ENCODE results near the gene TPH1.
A peak's percentile ranks its signal among the peaks of the same experiment; 100 is the strongest.
"Not testable (repeated sequence)": the region's sequence is repeated elsewhere in the genome, so short reads cannot be mapped to it uniquely, and the experiment has no call there.

TPH1 gene

GRCh38 chr11:18016789-18017188 lies 29.3 kb downstream of the TPH1 start:
- no peak for DNase-seq

- DNase-seq, result no peak
Observed at GRCh38 chr11:18014876-18015275, 31.2 kb downstream of the TPH1 start.

GRCh38 chr11:18013790-18014507 lies 32.1 kb downstream of the TPH1 start:
- DNase-seq, result no peak

DNA sequence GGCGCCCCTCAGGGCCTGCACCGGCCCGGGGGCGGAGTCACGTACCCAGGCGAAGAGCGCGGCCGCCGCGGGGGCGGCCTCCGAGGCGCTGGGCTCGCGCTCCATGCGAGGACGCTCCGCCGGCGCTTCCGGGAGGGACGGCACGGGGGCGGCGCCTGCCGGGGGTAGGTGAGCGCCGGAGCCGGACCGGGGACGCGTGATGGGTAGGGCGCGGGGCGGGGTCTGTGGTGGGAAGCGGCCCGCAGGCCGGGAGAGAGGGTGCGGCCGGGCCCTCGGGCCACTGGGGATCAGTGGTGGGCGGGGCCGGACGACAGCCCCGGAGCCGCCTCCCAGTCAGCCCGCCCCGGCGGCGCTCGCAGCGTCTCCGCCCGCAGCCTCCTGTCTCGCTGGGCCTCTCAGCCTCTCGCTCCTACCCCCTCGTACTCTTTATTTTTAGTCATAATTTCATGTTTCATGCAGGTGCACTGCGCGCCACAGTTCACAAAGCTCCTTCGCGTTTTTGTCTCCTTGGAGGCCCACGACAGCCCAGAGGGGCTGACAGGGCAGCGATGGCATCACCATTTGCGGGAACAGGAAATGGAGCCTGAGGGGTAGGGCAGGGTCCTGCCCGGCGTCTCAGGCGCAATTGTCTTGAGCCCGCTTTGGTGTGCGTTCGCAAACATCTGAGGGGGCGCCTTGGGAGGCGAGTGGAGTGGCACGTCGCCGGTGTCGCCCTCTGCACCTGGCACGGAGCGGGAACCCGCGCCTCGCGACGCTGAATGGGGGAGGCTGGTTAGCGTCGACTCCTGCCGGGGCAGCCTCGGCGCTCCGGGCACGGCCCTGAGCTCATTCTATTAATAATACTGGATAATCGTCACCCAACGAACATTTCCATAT lies 32.9 kb downstream of the TPH1 start, which contains the start of gene SERGEF:
Gene SERGEF, minus strand, starts transcription at position 142 of the 876 bp plus-strand sequence. Its CDS starts 37 bp downstream, at position 105.
- peak; percentile 95 for DNase-seq

DNA sequence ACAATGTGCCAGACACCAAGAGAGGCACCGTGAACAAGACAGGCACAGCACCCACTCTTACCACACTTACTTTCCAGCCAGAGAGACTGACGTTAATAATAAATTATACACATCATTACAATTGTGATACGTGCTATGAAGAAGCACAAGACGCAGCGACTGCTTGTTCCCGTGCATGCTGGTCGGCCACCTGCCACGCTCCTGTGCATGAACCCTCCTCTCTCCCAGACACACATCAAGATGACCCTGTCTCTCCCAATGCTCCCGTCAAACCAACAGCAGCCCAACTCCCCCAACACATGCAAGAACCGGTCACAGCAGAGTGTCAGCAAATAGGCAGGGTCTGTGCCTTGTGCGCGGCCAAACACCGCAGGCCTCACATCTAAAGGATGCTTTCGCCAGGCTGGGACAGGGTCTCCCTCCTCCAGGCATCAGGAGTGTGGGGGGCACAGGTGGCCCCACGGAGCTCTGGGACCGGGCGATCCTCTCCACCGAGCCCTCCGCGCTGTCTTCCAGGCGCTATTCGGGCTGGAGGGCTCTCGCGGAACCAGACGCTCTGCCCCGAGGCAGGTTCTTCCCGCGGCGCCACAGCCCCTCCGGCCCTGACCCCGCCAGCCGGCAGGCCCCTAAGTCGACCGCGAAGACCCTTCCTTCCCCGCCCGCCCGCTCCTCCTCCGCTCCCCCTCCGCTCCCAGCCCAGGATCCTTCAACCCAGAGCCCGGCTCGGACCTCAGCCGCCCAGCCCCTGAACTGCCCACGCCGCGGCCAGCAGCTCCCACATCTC lies 33.8 kb downstream of the TPH1 start:
- DNase-seq, result peak in 1 of 2 donors; percentile 3

DNA sequence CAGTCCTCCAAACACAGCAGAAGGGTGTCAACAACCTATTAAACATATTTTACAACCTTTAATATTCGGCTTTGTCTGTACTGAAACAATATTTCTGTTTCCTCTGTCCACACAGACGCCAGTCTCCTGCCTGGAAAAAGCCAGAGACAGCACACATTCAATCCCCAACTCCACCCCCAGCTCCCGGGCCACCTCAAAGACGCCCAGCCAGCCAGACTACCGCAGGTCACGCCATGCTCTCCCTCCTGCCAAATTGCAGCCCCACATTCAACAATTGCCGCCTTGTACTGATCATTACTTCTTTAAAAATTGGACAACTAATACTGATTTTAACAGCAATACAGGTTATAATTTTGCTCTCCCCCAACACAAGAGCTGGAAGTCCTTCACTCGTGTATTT lies 34.4 kb downstream of the TPH1 start:
- no peak for DNase-seq

DNA sequence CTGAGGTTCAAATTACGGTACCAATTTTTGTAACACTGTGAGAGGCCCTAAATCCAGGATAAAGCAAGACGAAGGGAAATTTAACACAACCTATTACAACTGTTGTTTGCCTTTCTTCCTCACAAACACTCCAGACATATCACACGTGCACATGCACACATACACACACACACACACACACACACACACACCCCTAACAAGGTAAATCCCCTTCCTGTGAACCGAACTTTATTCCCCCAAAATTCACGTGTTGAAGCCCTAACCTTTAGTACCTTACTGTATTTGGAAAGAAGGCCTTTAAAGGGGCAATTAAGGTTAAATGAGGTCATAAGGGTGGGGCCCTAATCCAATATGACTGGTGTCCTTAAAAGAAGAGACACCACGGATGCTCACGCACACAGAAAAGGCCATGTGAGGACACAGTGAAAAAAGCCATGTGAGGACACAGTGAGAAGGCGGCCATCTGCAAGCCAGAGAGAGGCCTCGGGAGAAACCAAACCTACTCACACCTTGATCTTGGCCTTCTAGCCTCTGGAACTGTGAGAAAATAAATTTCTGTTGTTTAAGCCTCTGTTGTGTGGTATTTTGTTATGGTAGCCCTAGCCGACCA lies 35.0 kb downstream of the TPH1 start:
- no peak for DNase-seq

- peak in 1 of 2 donors; percentile 34 for DNase-seq
Observed at GRCh38 chr11:18010121-18010670, 35.9 kb downstream of the TPH1 start.

DNA sequence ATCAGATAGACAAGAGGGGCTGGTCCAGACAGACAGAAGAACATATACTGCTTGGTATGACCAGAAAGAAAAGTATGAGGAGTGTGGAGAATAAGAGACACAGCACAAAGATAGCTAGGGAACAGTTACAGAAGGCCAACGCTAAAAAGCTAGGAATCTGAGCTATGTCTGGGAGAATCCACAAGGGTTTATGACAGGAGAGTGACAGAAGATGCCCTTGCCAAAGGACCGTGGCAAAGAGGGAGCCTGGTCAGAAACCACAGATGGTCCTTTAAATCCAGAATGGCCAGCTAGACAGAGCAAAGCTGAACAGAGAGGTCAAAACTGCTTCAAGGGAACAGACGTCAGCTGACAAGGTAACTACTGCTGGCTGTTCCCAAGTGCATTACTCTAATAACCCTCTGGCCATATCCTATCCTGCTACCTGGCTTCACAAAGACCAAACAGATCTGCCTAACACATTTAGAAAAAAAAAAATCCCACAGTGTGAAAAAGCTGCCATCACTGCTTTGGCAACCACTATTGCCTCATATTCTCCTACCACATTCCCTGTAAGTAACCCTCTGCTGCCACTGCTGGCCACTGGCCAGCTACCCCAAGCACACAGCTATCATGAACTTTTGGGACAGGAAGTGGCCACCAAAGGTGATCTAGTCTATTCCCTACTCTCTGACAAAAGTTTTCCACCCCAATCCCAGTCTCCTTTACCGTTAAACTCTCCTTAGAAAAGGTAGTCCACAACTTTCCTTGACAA lies 40.5 kb downstream of the TPH1 start:
- no peak for DNase-seq

- DNase-seq, result no peak
Observed at GRCh38 chr11:18001191-18001590, 44.9 kb downstream of the TPH1 start.

GRCh38 chr11:18000760-18001159 lies 45.3 kb downstream of the TPH1 start:
- no peak for DNase-seq

DNA sequence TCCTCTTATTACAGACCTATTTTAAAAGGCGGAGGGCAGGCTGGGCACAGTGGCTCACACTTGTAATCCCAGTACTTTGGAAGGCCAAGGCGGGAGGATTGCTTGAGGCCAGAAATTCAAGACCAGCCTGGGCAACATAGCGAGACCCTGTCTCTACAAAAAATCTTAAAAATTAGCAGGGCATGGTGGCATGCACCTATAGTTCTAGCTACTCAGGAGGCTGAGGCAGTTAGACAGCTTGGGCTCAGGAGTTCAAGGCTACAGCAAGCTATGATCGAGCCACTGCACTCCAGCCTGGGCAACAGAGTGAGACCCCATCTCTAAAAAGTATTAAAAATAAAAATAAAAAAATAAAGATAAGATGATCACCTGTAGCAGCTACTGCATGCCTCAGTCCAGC lies 45.9 kb downstream of the TPH1 start:
- not testable (repeated sequence) for DNase-seq
